Esophagus squamous epithelium (tissue), 5 donors: ENCODE measurements around the gene TMEM44. TPM values are rescaled to one million over a fixed set of nuclear protein-coding genes. Genes with fewer than 3 reads are reported as not detected.
A peak's percentile ranks its signal among the peaks of the same experiment; 100 is the strongest.

Experiments used
- DNase-seq: peaks from one replicate; lab custom pipeline; 2025; lab: John Stamatoyannopoulos, UW
- H3K27ac ChIP-seq, 4 donors: fragments of 200-600 bp; sonication (generic); one replicate each; pipeline ENCODE4 v1.5.1; 2016 to 2019; ENCODE audit warnings: mild to moderate bottlenecking in 1 of 4
- H3K27me3 ChIP-seq, 4 donors: fragments of 200-600 bp; sonication (generic); 1 replicate in 3 of 4; 2 replicates in 1 of 4; pipeline versions ENCODE4 v1.5.1 to v1.6.0; 2017 to 2021; ENCODE audit warnings: antibody characterized with exemption in 1 of 4
- H3K36me3 ChIP-seq, 3 donors: fragments of 200-600 bp; sonication (generic); one replicate each; pipeline ENCODE4 v1.5.1; 2016 to 2019
- H3K4me1 ChIP-seq, 3 donors: fragments of 200-600 bp; sonication (generic); one replicate each; pipeline ENCODE4 v1.5.1; 2017 to 2019
- H3K4me3 ChIP-seq, 4 donors: fragments of 200-600 bp; sonication (generic); 1 replicate in 3 of 4; 2 replicates in 1 of 4; pipeline ENCODE4 v1.5.1; 2016 to 2019; ENCODE audit warnings: mild to moderate bottlenecking in 2 of 4, moderate library complexity in 1 of 4
- H3K9me3 ChIP-seq, 3 donors: fragments of 200-600 bp; sonication (generic); one replicate each; pipeline ENCODE4 v1.5.1; 2016 to 2019
- CTCF ChIP-seq, 6 experiments: fragments of 450-650 bp in 4 of 6; fragments of 200-600 bp in 2 of 6; sonication (generic) in 2 of 6; IDR thresholded peaks; one replicate each; pipeline ENCODE4 v1.5.1; 2016 to 2019; ENCODE audit warnings: antibody characterized with exemption in 6 of 6, mild to moderate bottlenecking in 4 of 6, moderate library complexity in 4 of 6
- POLR2A ChIP-seq, 4 donors: fragments of 450-650 bp; IDR thresholded peaks; one replicate each; pipeline ENCODE4 v1.6.1; 2017; ENCODE audit warnings: antibody characterized with exemption in 4 of 4, mild to moderate bottlenecking in 4 of 4, moderate library complexity in 3 of 4
- WGBS, 2 donors: methylation state at CpG; one replicate each; pipeline ENCODE4 v1.1.5; 2018; 5-methylcytosine and 5-hydroxymethylcytosine counted together
- intact Hi-C: fragments of 100-400 bp; cut with DNase I; formaldehyde crosslinking; loops from one replicate; pipeline ENCODE4 v1.15.0; 2022
- total RNA-seq, 4 donors: library from RNA; depleted of rRNA; stranded (reverse); fragments of >200 nt; gene quantifications; one replicate each; pipeline ENCODE4 v1.1.0, GENCODE V29; 2016
- donor health status: DM: yes; HTN: yes; CAD: no.

The TMEM44 gene
- total RNA-seq: 10 to 100 TPM in 1 of 4 donors, 1 to 10 TPM in 3; 4.7 to 11.9 (median 7.6) TPM

DNA sequence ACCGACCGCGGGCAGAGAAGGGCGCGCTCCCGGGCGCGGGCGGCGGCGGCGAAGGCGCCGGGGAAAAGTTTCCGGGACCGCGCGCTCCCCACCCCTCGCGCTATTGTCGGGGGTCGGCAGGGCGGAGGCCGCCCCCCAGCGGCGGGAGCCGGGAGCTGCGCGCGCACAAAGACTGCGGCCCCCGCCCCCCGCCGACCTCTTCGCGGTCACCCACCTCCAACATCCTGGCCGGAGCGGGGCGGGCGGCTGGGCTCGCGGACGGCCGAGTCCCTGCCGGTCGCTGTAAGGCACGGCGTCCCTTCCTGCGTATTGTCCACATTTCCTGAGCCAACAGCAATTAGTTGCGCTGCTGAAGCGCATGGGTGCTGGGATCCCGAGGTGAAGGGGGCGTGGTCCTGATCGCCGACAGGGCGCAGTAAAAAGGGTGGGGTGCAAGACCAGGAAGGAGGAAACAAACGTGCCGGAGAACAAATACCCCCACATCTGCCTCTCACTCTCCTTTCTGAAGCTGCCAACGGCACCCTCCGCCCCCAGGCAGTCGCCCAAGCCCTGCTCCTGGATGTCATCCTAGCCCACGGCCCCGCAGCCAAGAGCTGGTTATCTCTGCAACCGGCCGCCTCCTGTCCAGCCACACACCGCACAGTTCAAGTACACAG, at the start of gene TMEM44:
TSS of gene TMEM44 (minus strand) at position 71 of the 656 bp plus-strand sequence. CDS start 204 bp downstream, outside the sequence.
- no peaks in the 10 kb centered on the region for H3K9me3 ChIP-seq
- TF ChIP-seq POLR2A (IDR thresholded peaks at IDR 0.05): peak in 1 of 4 donors; percentile 35
- peak; percentile 45 to 79 (median 66) for TF ChIP-seq CTCF (IDR thresholded peaks at IDR 0.05)
- DNase-seq: no peak
- H3K27ac ChIP-seq: peak within 1 kb of the TSS; percentile 76 to 90 (median 86)
- intact Hi-C loops: no loop called here
- H3K27me3 ChIP-seq: no peaks in the 10 kb centered on the region
- peaks cover 0 to 13% (median 0%) of the 10 kb centered on the region in 3 donors for H3K36me3 ChIP-seq
- 1 to 2% methylated on average over 8 to 11 of the region's 66 CpGs for WGBS, 2 donors
- peak within 1 kb of the TSS; percentile 60 to 77 (median 69) for H3K4me3 ChIP-seq
- peaks cover 3 to 23% (median 3%) of the 10 kb centered on the region in 3 donors for H3K4me1 ChIP-seq

GRCh38 chr3:194682694-194683310, 49.6 kb upstream of the TMEM44 start:
- Histone ChIP-seq H3K36me3 (peaks cover 0 to 7% (median 0%) of the 10 kb centered on the region in 3 donors), H3K4me3 (no peak overlapping the region), H3K27me3 (peaks cover 0 to 9% (median 0%) of the 10 kb centered on the region in 4 donors), H3K27ac (peak overlapping the region; percentile 59 to 83 (median 72)), H3K4me1 (peaks cover 20 to 47% (median 22%) of the 10 kb centered on the region in 3 donors), H3K9me3 (no peaks in the 10 kb centered on the region)
- 0 to 31% methylated on average over 3 to 11 of the region's 14 CpGs for WGBS, 2 donors
- no peak for DNase-seq
- intact Hi-C loops: loop anchor here (5.0 kb wide), 2 partner anchors 579 to 854 kb away; no protein-coding TSS in a partner anchor
- TF ChIP-seq CTCF (IDR thresholded peaks at IDR 0.05) (peak; percentile 76 to 97 (median 93)), POLR2A (IDR thresholded peaks at IDR 0.05) (no peak)

DNA sequence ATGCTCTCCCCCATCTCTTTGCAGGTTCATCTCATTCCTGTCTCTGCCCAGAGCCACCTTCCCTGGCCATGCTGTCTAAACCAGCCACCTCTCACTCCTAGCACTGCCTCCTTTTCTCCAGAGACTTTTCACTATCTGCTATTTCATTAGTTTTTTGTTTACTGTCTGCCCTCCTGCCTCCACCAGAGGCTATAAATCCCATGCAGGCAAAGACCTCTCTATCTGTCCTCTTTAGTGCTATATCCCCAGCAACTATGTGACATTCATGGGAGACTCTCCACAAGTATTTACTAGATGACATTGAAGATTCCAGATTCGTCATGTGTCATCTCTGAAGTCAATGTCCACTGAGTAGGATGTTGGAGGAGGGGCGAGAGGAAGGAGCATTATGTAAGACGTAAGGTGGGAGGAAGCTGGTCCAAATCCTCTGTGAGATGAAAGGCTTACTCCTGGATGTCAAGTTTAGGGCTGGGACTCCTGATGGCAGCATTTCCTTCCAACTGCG, 49.0 kb upstream of the TMEM44 start:
- WGBS, 2 donors: 14 to 27% methylated on average over 4 of the region's 4 CpGs
- TF ChIP-seq CTCF (IDR thresholded peaks at IDR 0.05) (no peak), POLR2A (IDR thresholded peaks at IDR 0.05) (no peak)
- Histone ChIP-seq H3K4me1 (peaks cover 17 to 41% (median 19%) of the 10 kb centered on the region in 3 donors), H3K9me3 (no peaks in the 10 kb centered on the region), H3K27ac (peak overlapping the region in 2 of 4 donors; percentile 59 to 83), H3K36me3 (peaks cover 0 to under 1% (median 0%) of the 10 kb centered on the region in 3 donors), H3K27me3 (peaks cover 0 to 4% (median 0%) of the 10 kb centered on the region in 4 donors), H3K4me3 (no peak overlapping the region)
- DNase-seq: no peak
- intact Hi-C loops: loop anchor here (5.0 kb wide), 2 partner anchors 580 to 855 kb away; no protein-coding TSS in a partner anchor

DNA sequence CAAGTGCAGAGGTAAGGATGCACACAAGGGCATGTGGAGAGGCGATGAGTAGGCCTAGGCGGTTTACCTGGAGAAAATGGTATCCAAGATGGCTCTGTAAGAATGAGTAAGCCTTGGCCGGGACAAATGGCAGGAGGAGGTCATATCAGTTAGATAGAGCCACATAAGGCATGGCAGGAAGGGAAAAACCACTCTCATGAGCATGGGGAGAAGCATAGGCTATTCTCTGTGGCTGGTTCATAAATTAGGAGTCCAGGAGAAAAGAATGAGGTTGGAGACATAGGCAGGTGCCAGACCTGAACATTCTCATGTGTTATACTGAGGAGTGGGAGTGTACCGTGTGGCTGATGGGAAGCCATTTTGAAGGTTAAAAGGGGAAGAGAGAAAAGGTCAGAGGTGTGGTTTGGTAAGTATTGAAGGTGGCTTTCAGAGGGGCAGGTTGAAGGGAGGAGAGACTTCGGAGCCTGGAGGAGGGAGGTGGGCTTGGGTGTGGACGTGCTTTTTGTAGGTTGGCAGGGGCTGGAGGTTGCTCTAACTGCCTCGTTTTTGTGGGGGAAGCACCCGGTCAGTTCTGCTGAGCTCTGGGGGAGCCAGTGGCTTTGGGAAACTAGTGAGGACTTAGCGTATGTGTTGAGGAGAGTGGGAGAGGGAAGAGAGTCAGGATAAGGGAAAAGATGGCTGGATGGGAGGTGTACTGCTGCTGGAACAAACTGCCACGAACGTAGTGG, 47.8 kb upstream of the TMEM44 start:
- Histone ChIP-seq H3K27ac (no peak overlapping the region), H3K36me3 (no peaks in the 10 kb centered on the region), H3K9me3 (no peaks in the 10 kb centered on the region), H3K4me3 (no peak overlapping the region), H3K4me1 (peaks cover 8 to 30% (median 12%) of the 10 kb centered on the region in 3 donors), H3K27me3 (no peaks in the 10 kb centered on the region)
- TF ChIP-seq POLR2A (IDR thresholded peaks at IDR 0.05): no peak
- no peak for TF ChIP-seq CTCF (IDR thresholded peaks at IDR 0.05)
- intact Hi-C loops: loop anchor here (5.0 kb wide), 2 partner anchors 581 to 856 kb away; no protein-coding TSS in a partner anchor
- DNase-seq: no peak
- WGBS, 2 donors: 75 to 87% methylated on average over 11 of the region's 11 CpGs
